ENCODE data around the gene FAM187B. TPM values are rescaled to one million over a fixed set of nuclear protein-coding genes. Genes with fewer than 3 reads are reported as not detected.

FAM187B gene
- total RNA-seq, 4 donors from 2014 or later, result not detected

GRCh38 chr19:35216016-35216832, 12.3 kb downstream of the FAM187B start:
- Histone ChIP-seq H3K9me3 (peaks cover 0 to 18% (median 0%) of the 10 kb centered on the region in 3 donors), H3K27me3 (no peaks in the 10 kb centered on the region), H3K4me3 (no peak overlapping the region), H3K4me1 (peaks cover 0 to 20% (median 15%) of the 10 kb centered on the region in 3 donors), H3K27ac (no peak overlapping the region), H3K36me3 (no peaks in the 10 kb centered on the region)
- no peak for ATAC-seq
- TF ChIP-seq POLR2A (IDR thresholded peaks at IDR 0.05) (no peak), EP300 (IDR thresholded peaks at IDR 0.05) (no peak), CTCF (IDR thresholded peaks at IDR 0.05) (no peak), POLR2AphosphoS5 (IDR thresholded peaks at IDR 0.05) (no peak)
- WGBS, 2 donors (ENCODE audit: low coverage in 1 of 2), result 70 to 92% methylated on average over 2 to 6 of the region's 8 CpGs

GRCh38 chr19:35214766-35215422, 13.6 kb downstream of the FAM187B start:
- peaks cover 0 to 20% (median 15%) of the 10 kb centered on the region in 3 donors for H3K4me1 ChIP-seq
- no peak overlapping the region for H3K4me3 ChIP-seq
- H3K27ac ChIP-seq, result peak overlapping the region in 3 of 4 donors; percentile 55 to 78 (median 74)
- TF ChIP-seq EP300 (IDR thresholded peaks at IDR 0.05) (no peak), POLR2AphosphoS5 (IDR thresholded peaks at IDR 0.05) (no peak)
- no peaks in the 10 kb centered on the region for H3K27me3 ChIP-seq
- no peaks in the 10 kb centered on the region for H3K36me3 ChIP-seq
- WGBS, 2 donors (ENCODE audit: low coverage in 1 of 2), result 65 to 78% methylated on average over 7 of the region's 7 CpGs
- H3K9me3 ChIP-seq, result peaks cover 0 to 18% (median 0%) of the 10 kb centered on the region in 3 donors
- ATAC-seq, result no peak

GRCh38 chr19:35213663-35214632, 14.6 kb downstream of the FAM187B start:
- TF ChIP-seq EP300 (IDR thresholded peaks at IDR 0.05), result no peak
- TF ChIP-seq POLR2AphosphoS5 (IDR thresholded peaks at IDR 0.05), result peak; percentile 61
- TF ChIP-seq POLR2A (IDR thresholded peaks at IDR 0.05), result no peak
- TF ChIP-seq CTCF (IDR thresholded peaks at IDR 0.05), result no peak
- peaks cover 0 to 10% (median 0%) of the 10 kb centered on the region in 3 donors for H3K9me3 ChIP-seq
- no peak overlapping the region for H3K4me3 ChIP-seq
- peaks cover 0 to 20% (median 15%) of the 10 kb centered on the region in 3 donors for H3K4me1 ChIP-seq
- WGBS, 2 donors (ENCODE audit: low coverage in 1 of 2), result 15 to 29% methylated on average over 8 to 11 of the region's 21 CpGs
- ATAC-seq, result peak; percentile 70
- no peaks in the 10 kb centered on the region for H3K36me3 ChIP-seq
- H3K27ac ChIP-seq, result peak overlapping the region in 3 of 4 donors; percentile 74 to 78 (median 77)
- no peaks in the 10 kb centered on the region for H3K27me3 ChIP-seq

GRCh38 chr19:35212241-35212640, 16.3 kb downstream of the FAM187B start:
- TF ChIP-seq EP300 (IDR thresholded peaks at IDR 0.05) (no peak), CTCF (IDR thresholded peaks at IDR 0.05) (no peak), POLR2AphosphoS5 (IDR thresholded peaks at IDR 0.05) (no peak), POLR2A (IDR thresholded peaks at IDR 0.05) (no peak)
- H3K27ac ChIP-seq, result peak overlapping the region in 3 of 4 donors; percentile 48 to 78 (median 62)
- WGBS, 2 donors (ENCODE audit: low coverage in 1 of 2), result 20 to 59% methylated on average over 1 to 5 of the region's 7 CpGs
- no peak for ATAC-seq
- H3K9me3 ChIP-seq, result peaks cover 0 to 3% (median 0%) of the 10 kb centered on the region in 3 donors
- H3K36me3 ChIP-seq, result no peaks in the 10 kb centered on the region
- H3K4me1 ChIP-seq, result peaks cover 0 to 20% (median 15%) of the 10 kb centered on the region in 3 donors
- H3K27me3 ChIP-seq, result no peaks in the 10 kb centered on the region
- no peak overlapping the region for H3K4me3 ChIP-seq

Data from gastroesophageal sphincter (tissue), 4 donors.